D721Med (cell line): ENCODE data around the gene GRIA4.
A peak's percentile ranks its signal among the peaks of the same experiment; 100 is the strongest.

Experiments
- DNase-seq: peaks from one replicate; pipeline ENCODE4 v3.0.0; 2011; ENCODE audit warnings: low spot score; ENCODE audit not compliant: insufficient read length
- FAIRE-seq: peaks from 2 replicates; lab custom pipeline; 2011; peaks lifted over from hg19 to GRCh38; lab: Jason Lieb, UNC
- TF ChIP-seq, protein P1 (sequence below): IDR thresholded peaks from 2 replicates; pipeline ENCODE4 v1.5.1; 2012; ENCODE audit warnings: mild to moderate bottlenecking, control low read depth; ENCODE audit not compliant: insufficient read depth; ENCODE audit errors: missing control alignments

GRIA4 gene

DNA sequence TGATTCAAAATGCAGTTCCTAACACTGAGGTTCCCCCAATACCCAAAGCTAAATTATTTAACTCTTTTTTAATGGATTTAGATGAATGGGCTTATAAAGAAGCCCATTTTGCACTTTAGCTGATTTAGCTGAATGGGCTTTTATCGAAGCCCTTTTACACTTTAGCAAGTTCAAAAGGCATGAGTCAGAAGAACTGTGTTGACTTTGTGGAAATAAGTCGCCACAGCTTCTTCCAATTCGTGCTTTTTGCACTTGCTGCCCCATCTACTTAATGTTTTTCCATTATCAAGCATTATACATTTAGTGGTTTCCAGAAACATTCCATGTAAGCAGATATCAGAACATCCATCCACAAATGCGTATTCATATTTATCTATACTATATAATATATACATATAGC, 20.5 kb upstream of the GRIA4 start:
- FAIRE-seq, result no peak
- no peak for DNase-seq
- TF ChIP-seq, protein P1, sequence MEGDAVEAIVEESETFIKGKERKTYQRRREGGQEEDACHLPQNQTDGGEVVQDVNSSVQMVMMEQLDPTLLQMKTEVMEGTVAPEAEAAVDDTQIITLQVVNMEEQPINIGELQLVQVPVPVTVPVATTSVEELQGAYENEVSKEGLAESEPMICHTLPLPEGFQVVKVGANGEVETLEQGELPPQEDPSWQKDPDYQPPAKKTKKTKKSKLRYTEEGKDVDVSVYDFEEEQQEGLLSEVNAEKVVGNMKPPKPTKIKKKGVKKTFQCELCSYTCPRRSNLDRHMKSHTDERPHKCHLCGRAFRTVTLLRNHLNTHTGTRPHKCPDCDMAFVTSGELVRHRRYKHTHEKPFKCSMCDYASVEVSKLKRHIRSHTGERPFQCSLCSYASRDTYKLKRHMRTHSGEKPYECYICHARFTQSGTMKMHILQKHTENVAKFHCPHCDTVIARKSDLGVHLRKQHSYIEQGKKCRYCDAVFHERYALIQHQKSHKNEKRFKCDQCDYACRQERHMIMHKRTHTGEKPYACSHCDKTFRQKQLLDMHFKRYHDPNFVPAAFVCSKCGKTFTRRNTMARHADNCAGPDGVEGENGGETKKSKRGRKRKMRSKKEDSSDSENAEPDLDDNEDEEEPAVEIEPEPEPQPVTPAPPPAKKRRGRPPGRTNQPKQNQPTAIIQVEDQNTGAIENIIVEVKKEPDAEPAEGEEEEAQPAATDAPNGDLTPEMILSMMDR, result no peak

- DNase-seq (no peak), FAIRE-seq (no peak)
- TF ChIP-seq, protein P1, result no peak
Observed at GRCh38 chr11:105592035-105592434, 17.8 kb upstream of the GRIA4 start.

DNA sequence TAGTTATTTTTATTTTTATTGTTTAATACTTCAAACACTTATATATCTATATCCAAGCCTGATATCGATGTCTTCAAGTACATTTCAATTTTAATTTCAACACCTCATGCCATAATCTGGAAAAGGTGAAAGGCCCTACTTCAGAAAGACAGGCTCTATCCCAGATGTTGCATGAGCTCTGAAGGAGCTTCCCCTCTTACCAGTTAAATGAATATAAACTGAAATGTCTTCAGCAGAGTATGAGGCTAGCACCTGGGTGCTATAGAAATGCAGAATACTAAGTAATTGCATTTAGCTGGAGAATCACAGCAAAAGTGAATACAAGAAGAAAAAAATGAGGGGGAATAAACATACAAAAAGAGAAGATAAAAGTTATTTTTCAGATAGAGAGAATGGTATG, 11.5 kb upstream of the GRIA4 start:
- FAIRE-seq, result no peak
- no peak for DNase-seq
- TF ChIP-seq, protein P1, result no peak

GRCh38 chr11:105603156-105603555, 6.7 kb upstream of the GRIA4 start:
- TF ChIP-seq, protein P1, result no peak
- FAIRE-seq (no peak), DNase-seq (no peak)

GRCh38 chr11:105609341-105609781, 512 bp upstream of the GRIA4 start:
- FAIRE-seq (no peak), DNase-seq (no peak)
- TF ChIP-seq, protein P1, result peak; percentile 26

- FAIRE-seq (no peak), DNase-seq (no peak)
- TF ChIP-seq, protein P1, result no peak
Observed at GRCh38 chr11:105610871-105611571, 1.1 kb downstream of the GRIA4 start.
